ENCODE measurements around the gene TBX4. TPM values are rescaled to one million over a fixed set of nuclear protein-coding genes. Genes with fewer than 3 reads are reported as not detected.
"Not testable (repeated sequence)": the region's sequence is repeated elsewhere in the genome, so short reads cannot be mapped to it uniquely, and the experiment has no call there.

The TBX4 gene
- total RNA-seq, 2 experiments from 2014 or later = not detected

DNA sequence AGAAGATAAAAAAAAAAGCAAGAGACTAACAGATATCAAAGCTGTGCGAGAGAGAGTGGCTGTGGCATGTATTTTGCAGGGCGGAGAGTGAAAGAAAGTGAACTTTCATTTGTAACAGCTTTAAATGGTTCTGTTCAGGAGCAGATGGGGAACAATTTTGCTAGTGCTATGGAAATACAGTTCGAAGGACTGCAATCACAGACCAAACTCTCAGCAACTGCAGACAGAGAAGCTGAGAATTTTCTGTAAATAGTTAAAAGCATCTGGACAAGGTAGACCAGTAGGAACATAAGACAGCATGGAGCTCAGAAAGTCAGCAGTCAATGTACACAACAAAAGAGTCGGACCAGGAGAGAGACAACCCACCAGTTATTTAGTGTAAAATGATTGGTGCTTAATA is 62.3 kb downstream of the TBX4 start:
- H3K36me3 Mint-ChIP-seq = no peaks in the 10 kb centered on the region
- DNase-seq (no peak), ATAC-seq (ENCODE audit: low read depth) (no peak)
- H3K27ac Mint-ChIP-seq = no peak overlapping the region
- H3K4me1 Mint-ChIP-seq = no peaks in the 10 kb centered on the region
- H3K9me3 Mint-ChIP-seq = no peaks in the 10 kb centered on the region
- no peak overlapping the region for H3K4me3 Mint-ChIP-seq
- H3K27me3 Mint-ChIP-seq = peaks cover 20% of the 10 kb centered on the region
- POLR2A ChIA-PET = no interaction called here

DNA sequence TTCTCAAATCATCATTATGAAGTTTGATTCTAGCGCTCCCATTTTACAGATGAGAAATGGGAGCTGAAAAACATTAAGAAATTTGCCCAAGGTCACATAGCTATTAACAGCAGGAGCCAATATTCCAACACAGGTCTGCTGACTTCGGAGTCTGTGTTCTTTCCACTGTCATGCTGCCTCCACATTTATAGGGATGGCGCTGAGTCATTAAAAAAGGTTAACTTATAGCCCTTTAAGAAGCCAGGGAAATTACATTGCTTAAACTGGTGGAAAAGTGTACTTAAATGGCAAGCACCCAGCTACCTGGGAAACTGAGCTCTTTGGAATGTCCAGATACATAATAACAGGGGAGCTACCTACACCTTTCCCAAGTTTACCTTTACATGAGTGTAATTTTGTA is 65.0 kb downstream of the TBX4 start:
- Mint-ChIP-seq H3K27ac (no peak overlapping the region), H3K4me3 (no peak overlapping the region), H3K36me3 (no peaks in the 10 kb centered on the region), H3K9me3 (no peaks in the 10 kb centered on the region), H3K4me1 (no peaks in the 10 kb centered on the region), H3K27me3 (peaks cover 37% of the 10 kb centered on the region)
- ATAC-seq (ENCODE audit: low read depth) = no peak
- POLR2A ChIA-PET = no interaction called here
- no peak for DNase-seq

DNA sequence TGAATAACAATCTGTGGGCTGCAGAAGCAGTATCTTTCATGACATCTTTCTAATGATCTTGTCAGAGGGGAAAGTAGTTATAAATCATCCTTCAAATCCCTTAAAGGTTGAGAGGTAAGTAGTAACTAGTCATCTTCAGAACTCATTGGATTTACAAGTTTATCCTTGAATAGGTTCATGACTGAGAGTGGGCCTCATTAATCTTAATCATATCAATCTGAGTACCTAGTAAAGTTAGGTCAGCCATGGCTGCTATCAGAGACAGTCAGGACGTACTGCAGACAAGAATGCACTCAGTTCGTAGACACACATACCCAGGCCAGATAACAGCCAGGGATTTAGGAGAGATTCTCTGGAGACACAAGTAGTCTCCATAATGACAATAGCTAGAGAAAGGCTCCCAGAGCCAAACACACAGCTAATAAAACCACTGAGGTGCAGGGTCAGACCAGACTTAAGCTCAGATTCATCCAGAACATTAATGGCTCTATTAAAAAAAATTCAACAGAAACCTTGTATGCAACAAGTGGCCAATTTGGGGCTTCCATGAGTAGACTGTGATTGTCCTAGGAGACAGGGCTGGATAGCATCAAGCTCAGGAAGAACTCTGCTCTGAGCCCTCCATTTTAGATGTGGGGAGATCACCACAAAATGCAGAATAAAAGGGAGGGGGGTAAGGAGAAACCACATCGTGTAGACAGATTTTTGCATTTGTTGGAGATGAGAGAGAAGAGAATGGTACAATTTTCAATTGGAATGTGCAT is 65.8 kb downstream of the TBX4 start:
- Mint-ChIP-seq H3K9me3 (no peaks in the 10 kb centered on the region), H3K4me3 (no peak overlapping the region), H3K4me1 (no peaks in the 10 kb centered on the region), H3K27ac (no peak overlapping the region), H3K27me3 (peaks cover 37% of the 10 kb centered on the region), H3K36me3 (no peaks in the 10 kb centered on the region)
- ATAC-seq (ENCODE audit: low read depth) (no peak), DNase-seq (no peak)
- POLR2A ChIA-PET = interaction anchor here (0.6 kb wide), 1 partner anchor 42 kb away, joined by 3 read pairs; no protein-coding TSS in a partner anchor

DNA sequence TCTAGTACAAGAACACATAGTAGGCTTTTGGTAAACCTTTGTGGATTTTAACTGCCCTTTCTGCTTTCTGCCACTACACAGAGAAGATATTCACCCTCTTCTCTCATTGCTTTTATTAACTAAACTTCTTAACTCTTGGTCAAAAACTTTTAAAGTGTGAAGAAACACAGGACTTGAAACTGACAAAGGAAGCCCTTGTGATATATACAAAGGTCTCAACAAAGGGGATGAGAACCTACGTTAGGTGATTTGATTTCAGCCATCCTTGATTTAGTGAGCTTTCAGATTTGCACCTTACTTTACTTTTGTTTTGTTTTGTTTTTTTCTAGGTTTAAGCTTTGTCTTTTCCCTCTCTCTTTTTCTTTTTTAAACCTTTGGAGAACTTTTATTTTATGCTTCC is 66.9 kb downstream of the TBX4 start:
- ATAC-seq (ENCODE audit: low read depth) (no peak), DNase-seq (no peak)
- H3K4me3 Mint-ChIP-seq = no peak overlapping the region
- no peaks in the 10 kb centered on the region for H3K9me3 Mint-ChIP-seq
- no peaks in the 10 kb centered on the region for H3K4me1 Mint-ChIP-seq
- no peak overlapping the region for H3K27ac Mint-ChIP-seq
- H3K27me3 Mint-ChIP-seq = peaks cover 42% of the 10 kb centered on the region
- POLR2A ChIA-PET = interaction anchor here (0.6 kb wide), 1 partner anchor 41 kb away, joined by 3 read pairs; no protein-coding TSS in a partner anchor
- no peaks in the 10 kb centered on the region for H3K36me3 Mint-ChIP-seq

DNA sequence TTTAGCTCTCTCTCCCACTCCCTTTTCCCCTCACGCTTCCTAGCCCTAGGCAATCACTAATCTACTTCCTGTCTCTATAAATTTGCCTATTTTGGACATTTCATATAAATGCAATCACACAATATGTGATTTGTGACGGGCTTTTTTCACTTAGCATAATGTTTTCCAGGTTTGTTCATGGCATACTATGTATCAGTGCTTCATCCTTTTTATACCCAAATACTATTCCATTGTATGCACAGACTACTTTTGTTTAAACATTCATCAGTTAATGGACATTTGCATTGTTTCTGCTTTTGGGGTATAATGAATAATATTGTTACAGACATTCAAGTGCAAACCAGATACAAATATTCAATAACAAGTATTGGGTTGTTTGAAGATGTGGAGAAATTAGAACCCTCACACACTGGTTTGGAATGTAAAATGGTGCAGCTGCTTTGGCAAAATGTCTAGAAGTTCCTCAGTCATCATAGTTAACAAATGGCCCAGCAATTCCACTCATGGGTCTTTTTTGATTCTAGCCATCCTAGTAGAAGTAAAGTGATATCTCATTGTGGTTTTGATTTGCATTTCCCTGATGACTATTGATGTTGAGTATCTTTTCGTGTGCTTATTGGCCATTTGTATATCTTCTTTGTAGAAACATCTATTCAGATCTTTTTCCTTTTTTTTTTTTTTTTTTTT is 67.7 kb downstream of the TBX4 start:
- POLR2A ChIA-PET = no interaction called here
- H3K9me3 Mint-ChIP-seq = no peaks in the 10 kb centered on the region

DNA sequence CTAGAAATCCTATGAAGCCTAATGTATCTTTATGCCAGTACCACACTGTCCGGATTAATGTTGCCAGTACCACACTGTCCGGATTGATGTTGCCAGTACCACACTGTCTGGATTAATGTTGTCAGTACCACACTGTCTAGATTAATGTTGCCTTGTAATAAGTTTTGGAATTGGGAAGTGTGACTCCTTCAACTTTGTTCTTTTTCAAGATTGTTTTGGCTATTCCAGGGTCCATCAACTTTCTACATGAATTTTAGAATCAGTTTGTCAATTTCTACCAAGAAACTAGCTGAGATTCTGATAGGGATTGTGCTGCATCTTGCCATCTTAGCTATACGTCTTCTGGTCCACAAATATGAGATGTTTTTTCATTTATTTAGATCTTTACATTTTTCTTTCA is 68.7 kb downstream of the TBX4 start:
- Mint-ChIP-seq H3K27me3 (peaks cover 47% of the 10 kb centered on the region), H3K4me3 (no peak overlapping the region), H3K9me3 (no peaks in the 10 kb centered on the region), H3K4me1 (no peaks in the 10 kb centered on the region), H3K27ac (no peak overlapping the region), H3K36me3 (no peaks in the 10 kb centered on the region)
- POLR2A ChIA-PET = no interaction called here
- ATAC-seq (ENCODE audit: low read depth) = no peak
- DNase-seq = no peak

More for the DNA sequence above, 67.7 kb downstream of the TBX4 start:
- ATAC-seq (ENCODE audit: low read depth) (no peak), DNase-seq (no peak)
- H3K36me3 Mint-ChIP-seq = no peaks in the 10 kb centered on the region
- peaks cover 42% of the 10 kb centered on the region for H3K27me3 Mint-ChIP-seq
- no peak overlapping the region for H3K4me3 Mint-ChIP-seq
- no peaks in the 10 kb centered on the region for H3K4me1 Mint-ChIP-seq
- no peak overlapping the region for H3K27ac Mint-ChIP-seq

DNA sequence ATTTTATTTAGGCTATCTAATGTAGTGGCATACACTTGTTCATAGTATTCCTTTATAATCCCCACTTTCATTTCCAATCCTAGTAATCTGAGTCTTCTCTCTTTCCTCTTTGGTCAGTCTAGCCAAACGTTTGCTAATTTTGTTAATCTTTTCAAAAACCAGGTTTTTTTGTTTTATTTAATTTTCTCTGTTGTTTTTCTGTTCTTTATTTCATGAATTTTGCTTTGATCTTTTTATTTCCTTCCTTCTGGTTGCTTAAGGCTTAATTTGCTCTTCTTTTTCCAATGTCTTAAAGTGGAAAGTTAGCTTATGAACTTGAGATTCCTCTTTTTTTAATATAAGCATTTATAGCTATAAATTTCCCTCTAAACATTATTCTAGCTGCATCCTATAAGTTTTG is 69.9 kb downstream of the TBX4 start:
- peaks cover 53% of the 10 kb centered on the region for H3K27me3 Mint-ChIP-seq
- H3K4me1 Mint-ChIP-seq = no peaks in the 10 kb centered on the region
- no peaks in the 10 kb centered on the region for H3K36me3 Mint-ChIP-seq
- H3K9me3 Mint-ChIP-seq = no peaks in the 10 kb centered on the region
- POLR2A ChIA-PET = no interaction called here
- DNase-seq (no peak), ATAC-seq (ENCODE audit: low read depth) (no peak)
- no peak overlapping the region for H3K27ac Mint-ChIP-seq
- H3K4me3 Mint-ChIP-seq = no peak overlapping the region

DNA sequence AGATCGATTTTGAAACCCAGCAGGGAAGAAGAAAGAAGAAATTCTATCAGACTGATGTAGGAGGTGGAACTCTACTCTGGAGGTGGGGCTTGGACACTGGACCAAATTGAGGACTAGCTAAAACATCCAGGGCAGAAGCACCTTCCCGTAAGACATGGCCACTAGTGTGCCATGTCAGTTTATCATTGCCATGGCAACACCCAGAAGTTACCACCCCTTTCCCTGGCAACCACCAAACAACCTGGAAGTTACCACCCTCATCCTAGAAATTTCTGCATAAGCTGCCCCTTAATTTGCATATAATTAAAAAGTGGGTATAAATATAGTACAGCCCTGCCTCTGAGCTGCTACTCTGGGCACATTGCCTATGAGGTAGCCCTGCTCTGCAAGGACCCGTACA is 72.1 kb downstream of the TBX4 start:
- no peak for ATAC-seq (ENCODE audit: low read depth)
- no peaks in the 10 kb centered on the region for H3K9me3 Mint-ChIP-seq
- no peaks in the 10 kb centered on the region for H3K36me3 Mint-ChIP-seq
- no peak overlapping the region for H3K27ac Mint-ChIP-seq
- POLR2A ChIA-PET = no interaction called here
- H3K4me3 Mint-ChIP-seq = no peak overlapping the region
- H3K27me3 Mint-ChIP-seq = peaks cover 44% of the 10 kb centered on the region
- no peak for DNase-seq
- no peaks in the 10 kb centered on the region for H3K4me1 Mint-ChIP-seq

DNA sequence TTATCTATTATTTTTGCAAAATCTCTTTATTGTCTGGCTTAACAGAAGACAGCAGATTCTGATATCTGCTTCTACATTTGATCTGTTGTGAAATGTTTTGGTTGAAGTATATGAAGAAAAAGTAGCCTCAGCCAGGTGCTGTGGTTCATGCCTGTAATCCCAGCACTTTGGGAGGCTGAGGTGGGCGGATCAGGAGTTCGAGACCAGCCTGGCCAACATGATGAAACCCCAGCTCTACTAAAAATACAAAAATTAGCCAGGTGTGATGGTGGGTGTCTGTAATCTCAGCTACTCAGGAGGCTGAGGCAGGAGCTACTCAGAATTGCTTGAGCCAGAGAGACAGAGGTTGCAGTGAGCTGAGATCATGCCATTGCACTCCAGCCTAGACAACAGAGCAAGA is 75.2 kb downstream of the TBX4 start:
- peaks cover 29% of the 10 kb centered on the region for H3K27me3 Mint-ChIP-seq
- DNase-seq; H3K27ac Mint-ChIP-seq; ATAC-seq (ENCODE audit: low read depth); H3K36me3 Mint-ChIP-seq; POLR2A ChIA-PET; H3K4me1 Mint-ChIP-seq; H3K4me3 Mint-ChIP-seq; H3K9me3 Mint-ChIP-seq: not testable (repeated sequence)

DNA sequence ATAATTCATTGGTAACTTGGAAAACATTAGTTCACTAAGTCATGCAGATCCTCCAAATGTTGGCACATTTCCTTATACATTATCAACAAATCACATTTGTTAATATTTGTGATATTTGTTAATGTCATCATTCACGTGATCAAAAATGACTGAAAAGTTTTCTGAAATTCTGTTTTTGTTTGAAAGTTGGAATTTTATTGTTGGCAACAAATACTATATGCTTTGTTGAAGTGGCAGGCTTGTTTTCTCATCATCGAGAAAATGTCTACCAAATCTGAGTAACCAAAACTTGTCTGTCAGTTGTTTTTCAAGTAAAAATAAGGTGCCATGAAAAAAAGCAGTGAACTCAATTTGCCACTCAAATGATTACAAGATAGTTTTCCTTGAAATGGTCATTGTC is 75.9 kb downstream of the TBX4 start:
- H3K4me1 Mint-ChIP-seq = no peaks in the 10 kb centered on the region
- H3K4me3 Mint-ChIP-seq = no peak overlapping the region
- no peak for ATAC-seq (ENCODE audit: low read depth)
- POLR2A ChIA-PET = no interaction called here
- H3K36me3 Mint-ChIP-seq = no peaks in the 10 kb centered on the region
- no peak overlapping the region for H3K27ac Mint-ChIP-seq
- peaks cover 29% of the 10 kb centered on the region for H3K27me3 Mint-ChIP-seq
- DNase-seq = no peak
- H3K9me3 Mint-ChIP-seq = no peaks in the 10 kb centered on the region

DNA sequence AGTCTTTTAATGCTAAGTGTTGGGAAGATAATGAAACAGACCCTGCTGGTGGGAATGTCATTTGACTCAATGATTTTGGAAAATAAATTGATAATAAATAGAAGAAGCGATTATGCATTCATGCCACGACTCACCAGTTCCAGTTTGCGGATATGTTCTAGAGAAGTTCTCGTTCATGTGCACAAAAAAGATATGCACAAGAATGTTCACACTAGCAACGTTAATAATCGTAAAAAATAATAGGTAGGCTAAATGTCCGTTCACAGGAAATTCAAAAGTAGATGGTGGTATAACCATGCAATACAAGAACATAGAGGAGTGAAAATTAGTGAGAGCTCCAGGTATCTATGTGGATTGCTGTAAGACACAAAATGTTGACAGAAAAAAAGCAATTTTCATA is 79.0 kb downstream of the TBX4 start:
- ATAC-seq (ENCODE audit: low read depth) (no peak), DNase-seq (no peak)
- POLR2A ChIA-PET = no interaction called here
- Mint-ChIP-seq H3K36me3 (no peaks in the 10 kb centered on the region), H3K27me3 (peaks cover 15% of the 10 kb centered on the region), H3K9me3 (no peaks in the 10 kb centered on the region), H3K4me1 (no peaks in the 10 kb centered on the region), H3K4me3 (no peak overlapping the region), H3K27ac (no peak overlapping the region)

DNA sequence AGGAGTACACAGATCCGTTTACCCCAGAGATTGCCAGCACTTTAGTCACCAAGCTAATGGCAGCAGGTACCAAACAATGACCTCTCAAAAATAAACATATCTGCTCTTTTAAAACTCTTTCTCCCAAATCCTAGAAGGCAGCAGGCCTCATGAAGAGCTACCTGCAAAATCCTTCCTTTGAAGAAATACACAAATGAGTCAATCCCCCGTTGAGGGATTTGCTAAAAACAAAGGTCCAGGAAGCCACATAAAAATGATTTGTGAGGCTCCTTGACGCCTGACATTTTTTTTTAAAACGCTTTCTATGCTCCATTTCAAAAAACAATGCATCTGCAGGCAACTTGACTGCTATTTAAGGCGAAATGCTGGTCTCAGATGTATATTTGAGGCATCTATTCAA is 80.6 kb downstream of the TBX4 start:
- Mint-ChIP-seq H3K4me3 (no peak overlapping the region), H3K4me1 (no peaks in the 10 kb centered on the region), H3K9me3 (no peaks in the 10 kb centered on the region), H3K27me3 (peaks cover 10% of the 10 kb centered on the region), H3K27ac (no peak overlapping the region), H3K36me3 (no peaks in the 10 kb centered on the region)
- POLR2A ChIA-PET = no interaction called here
- ATAC-seq (ENCODE audit: low read depth) (no peak), DNase-seq (no peak)

DNA sequence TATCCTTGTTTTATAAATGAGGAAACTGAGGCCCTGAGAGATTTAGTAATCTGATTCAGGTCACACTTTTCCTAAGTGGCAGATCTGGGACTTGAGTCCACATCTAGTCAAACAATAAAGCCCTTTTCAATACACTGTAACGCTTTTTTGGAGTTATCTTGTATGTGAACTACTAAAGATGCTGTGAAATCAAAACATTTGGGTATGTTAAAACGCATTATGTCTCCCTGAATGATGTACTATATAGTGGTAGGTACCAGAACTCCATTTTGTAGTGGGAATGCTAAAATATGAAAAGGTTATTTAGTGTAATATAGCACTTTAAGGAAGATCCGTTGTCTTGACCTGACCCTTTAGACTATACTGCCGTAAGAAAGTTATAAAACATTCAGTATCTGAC is 81.6 kb downstream of the TBX4 start:
- Mint-ChIP-seq H3K9me3 (no peaks in the 10 kb centered on the region), H3K4me3 (no peak overlapping the region), H3K27me3 (peaks cover 10% of the 10 kb centered on the region), H3K36me3 (no peaks in the 10 kb centered on the region), H3K4me1 (no peaks in the 10 kb centered on the region), H3K27ac (no peak overlapping the region)
- POLR2A ChIA-PET = no interaction called here
- ATAC-seq (ENCODE audit: low read depth) (no peak), DNase-seq (no peak)

DNA sequence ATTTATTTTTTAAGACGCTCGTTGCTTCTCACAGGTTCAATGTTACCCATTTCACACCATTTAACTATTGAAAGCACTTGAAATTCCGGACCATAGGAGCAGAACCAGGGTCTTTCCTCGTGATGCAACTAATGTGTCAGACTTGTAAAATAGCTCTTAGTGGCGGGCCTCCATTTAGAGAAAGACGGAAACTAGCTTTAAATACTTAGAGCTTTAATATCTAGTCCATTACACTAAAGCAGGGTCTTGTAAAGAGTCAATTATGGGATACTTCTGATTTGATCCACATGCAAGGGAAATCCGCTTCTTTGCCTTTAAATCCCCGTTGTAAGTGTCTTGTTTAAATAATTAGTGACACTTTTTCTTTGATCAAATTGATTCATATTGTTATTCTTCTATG is 82.2 kb downstream of the TBX4 start:
- Mint-ChIP-seq H3K27me3 (peaks cover 10% of the 10 kb centered on the region), H3K36me3 (no peaks in the 10 kb centered on the region), H3K4me3 (no peak overlapping the region), H3K4me1 (no peaks in the 10 kb centered on the region), H3K27ac (no peak overlapping the region), H3K9me3 (no peaks in the 10 kb centered on the region)
- no peak for DNase-seq
- POLR2A ChIA-PET = no interaction called here
- no peak for ATAC-seq (ENCODE audit: low read depth)
